HG03139 (cell line): ENCODE measurements around the gene RAPGEF2.

Experiments
- ATAC-seq: cut with Tn5 transposase; IDR thresholded peaks from one replicate; pipeline ENCODE4 v1.9.1; 2021; ENCODE audit not compliant: unreplicated experiment

RAPGEF2 gene

DNA sequence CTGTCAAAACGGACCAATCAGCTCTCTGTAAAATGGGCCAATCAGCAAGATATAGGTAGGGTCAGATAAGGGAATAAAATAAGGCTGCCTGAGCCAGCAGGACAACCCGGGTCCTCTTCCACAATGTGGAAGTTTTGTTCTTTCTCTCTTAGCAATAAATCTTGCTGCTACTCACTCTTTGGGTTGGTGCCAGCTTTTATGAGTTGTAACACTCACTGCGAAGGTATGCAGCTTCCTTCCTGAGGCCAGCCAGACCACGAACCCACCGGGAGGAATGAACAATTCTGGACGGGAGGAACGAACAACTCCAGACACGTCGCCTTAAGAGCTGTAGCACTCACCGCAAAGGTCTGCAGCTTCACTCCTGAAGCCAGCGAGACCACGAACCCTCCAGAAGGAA, 287.8 kb downstream of the RAPGEF2 start:
- no peak for ATAC-seq

DNA sequence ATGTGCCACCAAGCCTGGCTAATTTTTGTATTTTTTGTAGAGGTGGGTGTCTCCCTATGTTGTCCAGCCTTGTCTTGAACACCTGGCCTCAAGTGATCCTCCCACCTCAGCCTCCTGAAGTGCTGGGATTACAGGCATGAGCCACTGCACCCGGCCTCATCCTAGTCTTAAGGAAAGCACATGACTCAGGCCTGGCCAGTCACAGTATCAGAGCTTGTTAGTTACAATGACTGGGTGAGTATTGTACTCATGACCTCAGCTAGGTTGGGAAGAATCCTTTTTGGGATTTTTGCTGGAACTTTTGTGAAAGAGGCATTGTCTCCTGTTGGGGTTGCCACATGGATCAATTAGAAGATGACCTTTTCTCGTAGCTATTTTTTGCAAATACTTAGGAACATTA, 292.8 kb downstream of the RAPGEF2 start:
- ATAC-seq = no peak

DNA sequence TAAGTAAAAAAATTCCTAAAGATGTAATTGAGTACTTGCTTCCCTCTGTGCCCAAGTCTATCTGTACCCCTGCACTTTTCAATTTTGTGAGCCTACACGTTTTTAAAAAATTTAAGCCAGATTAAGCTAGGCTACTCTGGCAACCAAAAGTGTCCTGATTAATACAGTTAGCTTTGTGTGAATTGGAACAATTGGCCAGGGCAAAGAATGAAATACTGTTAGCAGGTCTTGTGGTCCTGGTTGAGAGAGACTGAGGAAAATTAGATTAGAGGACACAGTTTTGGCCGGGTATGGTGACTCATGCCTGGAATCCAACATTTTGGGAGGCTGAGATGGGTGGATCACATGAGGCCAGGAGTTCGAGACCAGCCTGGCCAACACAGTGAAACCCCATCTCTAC, 293.3 kb downstream of the RAPGEF2 start:
- ATAC-seq = no peak

DNA sequence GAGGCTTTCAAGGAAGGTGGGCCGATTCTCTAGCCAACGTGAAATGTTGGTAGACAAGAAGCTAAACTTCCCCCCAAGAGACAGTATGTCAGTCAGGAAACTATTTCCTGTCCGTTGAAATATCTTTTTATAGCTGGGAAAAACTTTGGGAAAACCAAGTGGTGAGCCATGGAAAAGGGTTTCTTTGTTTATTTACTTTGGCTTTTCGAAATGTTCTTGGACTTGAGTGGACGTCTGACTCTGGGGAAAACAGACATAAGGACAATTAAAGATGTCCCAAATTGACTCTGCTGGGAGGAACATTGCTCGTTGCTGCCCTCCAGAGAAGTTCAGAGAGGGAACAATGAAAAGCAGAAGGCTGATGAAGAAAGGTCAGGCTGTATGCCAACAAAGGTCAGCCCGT, 295.4 kb downstream of the RAPGEF2 start:
- ATAC-seq = no peak

DNA sequence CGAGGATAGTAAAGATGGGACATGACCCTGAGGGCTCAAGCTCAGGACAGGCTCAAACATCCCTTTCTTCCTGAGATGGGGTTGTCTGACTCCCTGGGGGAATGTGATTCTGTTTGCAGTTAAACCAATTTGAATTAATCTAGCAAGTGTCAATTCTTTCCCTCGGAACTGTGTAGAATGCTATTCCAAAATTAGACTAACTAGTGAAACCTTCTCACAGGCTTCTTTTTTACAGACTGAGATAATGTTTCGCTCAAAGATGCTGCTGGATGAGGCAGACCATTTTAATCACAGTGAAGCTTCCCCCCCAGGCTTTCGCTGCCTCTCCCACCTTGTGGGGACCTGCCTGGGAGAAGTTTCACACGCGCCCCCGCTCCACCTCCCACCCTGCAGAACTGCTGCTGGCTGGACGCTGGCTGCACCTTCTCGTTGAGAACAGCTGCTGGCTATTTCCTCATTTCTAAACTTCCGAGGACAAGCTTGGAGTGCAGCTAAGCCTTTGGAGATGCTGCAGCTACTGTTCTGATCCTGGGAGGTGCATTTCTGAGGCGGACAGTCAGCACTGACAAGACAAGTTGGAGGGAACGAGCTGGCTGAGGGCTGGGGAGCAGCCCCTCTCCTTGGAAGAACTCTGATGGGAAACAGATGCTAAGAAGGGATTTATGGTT, 297.8 kb downstream of the RAPGEF2 start:
- no peak for ATAC-seq

DNA sequence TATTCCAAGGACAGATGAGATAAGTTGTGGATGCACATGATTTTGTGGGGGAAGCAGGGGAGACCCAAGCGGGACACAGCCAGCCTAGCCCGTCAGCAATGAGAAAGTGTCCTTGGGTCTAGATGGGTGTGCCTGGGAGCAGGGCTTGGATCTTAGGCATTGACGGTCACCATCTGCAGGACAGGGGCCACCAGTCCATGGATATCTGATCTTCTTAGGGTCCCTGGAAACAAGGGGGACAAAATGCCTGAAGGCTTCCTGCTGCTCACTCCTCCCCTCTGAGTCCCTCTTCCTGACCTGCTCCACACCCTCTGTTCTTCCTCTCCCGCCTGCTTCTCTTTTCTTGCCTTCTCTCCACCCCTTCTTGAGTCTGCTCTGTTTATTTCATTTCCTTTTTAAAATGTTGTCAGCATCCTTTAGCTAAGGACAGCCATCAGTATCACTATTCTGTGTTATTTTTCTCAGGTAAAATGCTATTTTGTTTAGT, 298.4 kb downstream of the RAPGEF2 start:
- no peak for ATAC-seq

DNA sequence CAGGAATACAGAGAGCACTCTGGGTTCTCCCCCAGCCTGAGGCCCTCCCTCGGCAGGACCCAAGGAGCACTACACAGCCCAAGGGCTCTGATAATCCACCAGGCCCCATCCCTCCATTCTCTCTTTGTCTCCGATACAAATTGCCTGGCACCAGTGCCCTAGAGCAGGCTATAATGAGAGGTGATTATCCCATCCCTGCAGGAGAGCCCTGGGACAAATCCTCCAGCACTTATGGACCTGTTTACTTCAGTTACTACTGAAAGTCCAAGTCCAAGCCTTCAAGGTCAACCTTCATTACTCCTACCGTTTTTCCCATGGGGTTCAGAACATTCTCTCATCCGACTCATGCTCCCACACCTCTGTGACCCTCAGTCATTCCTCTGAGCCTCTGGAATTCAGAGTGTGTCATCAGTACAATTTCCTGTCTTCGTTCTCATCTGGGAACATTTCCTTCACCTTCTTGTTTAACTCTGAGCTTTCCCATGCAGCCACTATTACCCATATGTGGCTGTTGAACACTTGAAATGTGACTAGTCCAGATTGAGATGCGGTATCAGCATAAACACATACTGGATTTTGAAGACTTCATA, 299.0 kb downstream of the RAPGEF2 start:
- no peak for ATAC-seq
